ENCODE results near the gene TSLP.

Gene TSLP

DNA sequence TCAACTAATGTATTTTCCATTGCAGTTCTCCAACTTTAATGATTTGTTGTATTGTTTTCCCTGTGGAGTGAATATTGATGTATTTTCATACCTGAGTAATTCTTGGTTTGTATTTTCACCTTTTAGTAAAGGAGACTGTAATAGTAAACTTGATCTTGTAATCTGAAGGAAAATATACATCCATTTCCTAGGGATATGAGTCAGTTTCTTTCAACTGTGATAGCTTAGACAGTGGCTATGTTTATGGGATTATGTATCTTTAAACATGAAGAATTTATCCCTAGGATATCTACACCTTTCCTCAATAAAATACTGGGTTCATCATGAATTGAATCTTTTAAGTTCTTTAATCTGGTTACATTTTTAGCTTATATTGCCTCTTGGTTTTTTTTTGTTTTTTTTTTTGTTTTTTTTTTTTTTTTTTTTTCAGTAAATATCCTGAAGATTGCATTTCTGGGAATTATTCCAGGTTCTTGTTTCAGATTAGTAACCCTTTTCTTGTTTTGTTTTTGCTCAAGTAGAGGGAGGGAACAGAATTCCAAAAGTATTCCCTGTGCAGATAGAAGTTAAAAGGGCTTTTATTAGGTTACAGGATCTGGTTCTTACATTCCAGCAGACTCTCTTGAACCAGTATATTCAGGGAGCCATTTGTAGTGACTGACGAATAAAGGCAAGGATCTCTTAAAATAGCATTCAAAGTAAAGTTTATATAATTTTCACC, 27.7 kb downstream of the TSLP start:
- no peak for DNase-seq (ENCODE audit: low spot score)

DNA sequence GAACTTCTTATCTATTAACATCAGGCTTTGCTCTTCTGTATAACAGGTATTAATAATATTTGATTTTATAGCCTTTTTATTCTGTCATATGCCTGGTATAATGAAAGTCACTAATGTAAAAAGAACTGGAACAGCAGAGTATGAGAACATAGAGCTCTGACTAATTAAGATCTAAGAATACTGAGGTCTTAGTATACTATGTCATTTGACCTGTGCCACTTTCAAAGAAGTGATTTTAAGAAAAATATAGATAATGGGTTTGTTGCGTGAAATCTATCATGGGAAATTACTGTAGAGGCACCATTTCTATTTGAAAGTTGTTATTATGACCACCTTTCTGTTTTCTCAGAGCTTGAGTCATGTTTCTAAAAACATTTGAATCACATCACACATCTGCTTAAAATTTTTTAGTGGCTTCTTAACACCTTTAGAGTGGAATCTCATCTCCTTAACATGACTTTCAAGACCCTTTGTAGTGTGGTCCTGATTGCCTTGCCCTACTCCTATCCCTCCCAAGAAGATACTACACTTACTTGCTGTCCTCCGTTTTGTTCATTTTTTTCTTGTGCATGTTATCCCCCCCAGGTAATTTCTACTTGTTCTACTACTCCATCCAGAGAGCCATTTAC, 34.9 kb downstream of the TSLP start:
- DNase-seq (ENCODE audit: low spot score): no peak

DNA sequence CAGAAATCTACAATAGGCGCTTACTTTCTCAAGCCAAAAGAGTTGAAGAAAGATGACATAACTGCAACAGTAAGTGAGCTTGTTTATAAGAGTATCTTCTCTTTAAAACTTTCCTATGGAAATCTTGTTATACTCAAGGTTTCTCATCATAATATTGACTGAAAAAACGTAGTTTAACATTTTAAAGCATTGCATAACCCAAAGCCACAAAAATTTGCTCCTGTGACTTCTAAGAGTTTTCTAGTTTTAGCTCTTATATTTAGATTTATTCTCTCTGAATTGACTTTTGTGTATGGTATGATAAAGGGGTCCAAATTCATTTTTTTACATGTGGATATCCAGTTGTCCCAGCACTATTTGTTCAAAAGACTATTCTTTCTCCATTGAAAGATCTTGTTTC, 35.9 kb downstream of the TSLP start:
- DNase-seq (ENCODE audit: low spot score): no peak

- DNase-seq (ENCODE audit: low spot score): no peak
Measured at GRCh38 chr5:111111956-111112355, 40.4 kb downstream of the TSLP start.

GRCh38 chr5:111113678-111114077, 42.2 kb downstream of the TSLP start:
- DNase-seq (ENCODE audit: low spot score): no peak

GRCh38 chr5:111115229-111115628, 43.7 kb downstream of the TSLP start:
- DNase-seq (ENCODE audit: low spot score): no peak

- no peak for DNase-seq (ENCODE audit: low spot score)
Measured at GRCh38 chr5:111116550-111116949, 45.0 kb downstream of the TSLP start.

DNA sequence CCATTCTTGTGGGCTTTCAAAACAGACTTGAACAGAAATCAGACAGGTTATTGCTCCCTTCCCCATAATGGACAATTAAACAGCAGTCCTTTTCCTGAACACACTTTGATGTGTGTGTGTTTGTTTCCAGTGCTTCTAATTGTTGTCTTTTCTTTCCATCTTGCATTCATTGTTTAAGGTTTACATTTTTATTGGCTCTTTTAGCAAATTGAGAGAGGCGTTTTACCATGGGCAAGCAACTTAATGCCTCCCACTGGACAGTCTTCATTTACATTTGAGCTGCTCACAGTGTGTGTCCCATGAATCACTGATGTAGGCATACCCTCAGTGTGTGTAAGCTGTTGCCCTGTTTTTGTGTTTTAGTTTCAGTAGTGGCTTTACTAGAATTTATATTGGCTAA, 45.6 kb downstream of the TSLP start:
- no peak for DNase-seq (ENCODE audit: low spot score)

DNA sequence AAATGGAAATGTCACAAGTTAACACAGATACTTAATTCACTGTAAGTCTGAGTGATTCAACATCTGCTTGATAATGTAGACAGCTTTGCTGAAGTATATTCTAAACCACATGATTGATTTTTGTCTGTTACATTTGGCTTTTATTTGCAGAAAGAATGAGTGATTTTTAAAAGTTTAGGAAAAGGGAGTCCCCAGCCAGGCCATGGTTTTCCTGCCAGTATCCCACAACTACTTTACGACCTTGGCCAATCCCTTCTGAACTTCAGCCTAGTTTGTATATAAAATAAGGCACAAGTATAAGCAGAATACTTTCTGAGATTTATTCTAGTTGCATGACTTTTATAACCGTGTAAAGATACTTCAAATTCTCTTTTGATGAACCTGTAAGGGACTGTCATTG, 47.7 kb downstream of the TSLP start:
- DNase-seq (ENCODE audit: low spot score): no peak

DNA sequence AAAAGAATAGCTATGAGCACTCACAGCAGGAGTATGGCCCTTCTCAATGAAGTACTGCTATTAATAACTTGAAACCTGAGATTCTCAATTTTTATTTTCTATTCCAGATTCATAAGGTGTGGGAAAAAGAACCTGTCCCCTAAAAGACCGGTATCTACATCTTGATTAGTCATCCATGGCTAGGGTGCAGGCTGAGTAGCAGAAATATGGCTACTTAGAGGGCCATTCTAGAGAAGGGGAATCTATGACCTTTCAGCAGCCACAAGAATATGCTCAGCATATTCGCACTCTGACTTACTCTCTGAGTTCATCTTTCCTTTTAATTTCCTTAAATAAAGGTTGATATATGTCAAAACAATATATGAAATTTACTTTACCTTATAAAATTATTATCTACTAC, 48.3 kb downstream of the TSLP start:
- no peak for DNase-seq (ENCODE audit: low spot score)

- no peak for DNase-seq (ENCODE audit: low spot score)
Measured at GRCh38 chr5:111120911-111121310, 49.4 kb downstream of the TSLP start.

DNA sequence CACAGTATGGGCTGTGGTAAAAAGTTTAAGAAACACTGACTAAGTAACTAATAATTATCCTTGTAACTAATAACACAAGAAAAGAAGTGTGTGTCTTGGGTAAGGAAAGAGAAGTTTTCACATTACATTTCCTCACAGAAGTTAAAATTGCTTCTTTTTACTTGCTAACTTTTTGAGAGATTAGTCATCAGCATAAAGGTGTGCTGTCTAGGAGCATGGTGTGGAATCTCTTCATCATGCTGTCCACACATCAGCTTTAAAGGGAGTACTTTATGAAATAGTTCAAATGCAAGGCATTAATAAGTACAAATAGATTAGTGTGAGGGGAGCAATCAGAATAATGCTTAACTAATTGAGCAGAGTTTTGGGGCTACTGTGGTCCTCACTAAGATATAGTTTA, 50.4 kb downstream of the TSLP start:
- DNase-seq (ENCODE audit: low spot score): no peak

- DNase-seq (ENCODE audit: low spot score): no peak
Measured at GRCh38 chr5:111122398-111122797, 50.9 kb downstream of the TSLP start.

- no peak for DNase-seq (ENCODE audit: low spot score)
Measured at GRCh38 chr5:111124793-111125192, 53.3 kb downstream of the TSLP start.

DNA sequence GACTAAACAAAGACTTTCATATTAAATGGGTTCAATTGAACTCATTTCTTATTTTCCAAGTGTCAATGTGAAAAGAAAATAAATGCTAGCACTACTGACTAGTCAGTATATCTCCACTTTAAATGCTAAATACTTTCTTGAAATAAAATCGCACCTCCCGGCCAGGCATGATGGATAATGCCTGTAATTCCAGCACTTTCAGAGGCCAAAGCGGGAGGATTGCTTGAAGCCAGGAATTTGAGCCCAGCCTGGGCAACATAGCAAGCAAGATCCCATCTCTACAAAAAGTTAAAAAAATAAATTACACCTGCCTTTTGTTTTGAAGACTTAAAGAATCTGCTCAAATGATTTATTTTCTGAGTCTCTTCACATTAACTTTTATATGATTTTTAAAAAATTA, 55.4 kb downstream of the TSLP start:
- DNase-seq (ENCODE audit: low spot score): no peak
